RWPE2 (cell line): Measurements from ENCODE around the gene TSHZ3.

Experiments
- ATAC-seq: fragments of 200-7000 bp; cut with Tn5 transposase; 3 replicates; pipeline ENCODE4 v1.9.1; 2021; ENCODE audit warnings: low read depth
- DNase-seq: peaks from one replicate; pipeline ENCODE4 v3.0.0-alpha.2; 2020; ENCODE audit warnings: low spot score
- H3K27ac ChIP-seq: fragments of 450-650 bp; 2 replicates; pipeline ENCODE4 v1.5.1; 2017; ENCODE audit warnings: mild to moderate bottlenecking; ENCODE audit not compliant: poor library complexity, severe bottlenecking
- H3K27me3 ChIP-seq: fragments of 250-450 bp; sonication (Bioruptor Pico); 2 replicates; pipeline ENCODE4 v1.5.1; 2021; ENCODE audit warnings: mild to moderate bottlenecking, moderate library complexity; ENCODE audit not compliant: insufficient read depth, poor library complexity, severe bottlenecking
- H3K36me3 ChIP-seq: fragments of 250-450 bp; sonication (Bioruptor Pico); 2 replicates; pipeline ENCODE4 v1.5.1; 2020; ENCODE audit warnings: low read depth, mild to moderate bottlenecking, moderate library complexity
- H3K4me1 ChIP-seq: fragments of 250-450 bp; sonication (Bioruptor Pico); 2 replicates; pipeline ENCODE4 v1.5.1; 2021; ENCODE audit warnings: mild to moderate bottlenecking, moderate library complexity; ENCODE audit not compliant: insufficient read depth, poor library complexity, severe bottlenecking
- H3K4me3 ChIP-seq: fragments of 250-450 bp; sonication (Bioruptor Pico); 2 replicates; pipeline ENCODE4 v1.5.1; 2021; ENCODE audit warnings: mild to moderate bottlenecking, moderate library complexity; ENCODE audit not compliant: severe bottlenecking
- H3K9me3 ChIP-seq: fragments of 250-450 bp; sonication (Bioruptor Pico); 2 replicates; pipeline ENCODE4 v1.5.1; 2021; ENCODE audit warnings: mild to moderate bottlenecking, moderate library complexity; ENCODE audit not compliant: severe bottlenecking
- TF ChIP-seq, protein P1 (sequence below): fragments of 450-650 bp; IDR thresholded peaks from one replicate; pipeline ENCODE4 v1.5.1; 2017; ENCODE audit warnings: mild to moderate bottlenecking, moderate library complexity; ENCODE audit not compliant: poor library complexity, severe bottlenecking

Gene TSHZ3

DNA sequence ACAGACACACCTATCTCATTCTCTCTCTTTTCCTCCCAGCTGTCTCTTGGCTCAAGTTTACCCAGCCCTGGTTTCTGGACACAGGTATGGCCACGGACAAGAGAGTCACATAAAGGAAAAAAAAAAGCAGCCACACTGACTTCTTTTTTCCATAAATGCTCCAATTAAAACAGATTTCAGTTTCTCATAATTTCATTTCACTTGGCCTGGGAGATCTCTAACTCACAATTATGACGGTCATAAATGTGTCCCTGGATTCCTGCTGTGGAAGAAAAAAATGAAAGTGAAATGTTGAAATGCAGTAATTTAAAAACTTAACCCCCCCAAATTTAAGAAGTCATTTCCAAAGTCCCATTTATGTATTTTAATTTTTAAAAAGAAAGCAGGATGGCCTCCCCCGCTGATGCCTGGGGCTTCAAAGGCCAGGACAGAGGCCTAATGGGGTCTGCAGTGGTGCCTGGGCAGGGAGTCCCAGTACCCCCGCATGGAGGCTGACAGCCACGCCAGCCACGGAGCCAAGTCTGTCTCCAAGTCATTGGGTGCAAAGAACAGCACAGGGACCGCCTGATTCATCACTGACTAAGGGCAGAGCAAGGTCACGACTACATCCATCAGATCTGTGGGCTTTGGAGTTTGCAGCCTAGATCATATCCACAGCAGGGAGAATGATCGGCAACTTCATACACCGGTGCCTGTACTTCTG lies 79.7 kb downstream of the TSHZ3 start:
- H3K27me3 ChIP-seq, result no peaks in the 10 kb centered on the region
- H3K36me3 ChIP-seq, result no peaks in the 10 kb centered on the region
- H3K27ac ChIP-seq, result no peak overlapping the region
- no peaks in the 10 kb centered on the region for H3K9me3 ChIP-seq
- ATAC-seq (no peak), DNase-seq (no peak)
- no peak overlapping the region for H3K4me3 ChIP-seq
- TF ChIP-seq, protein P1, sequence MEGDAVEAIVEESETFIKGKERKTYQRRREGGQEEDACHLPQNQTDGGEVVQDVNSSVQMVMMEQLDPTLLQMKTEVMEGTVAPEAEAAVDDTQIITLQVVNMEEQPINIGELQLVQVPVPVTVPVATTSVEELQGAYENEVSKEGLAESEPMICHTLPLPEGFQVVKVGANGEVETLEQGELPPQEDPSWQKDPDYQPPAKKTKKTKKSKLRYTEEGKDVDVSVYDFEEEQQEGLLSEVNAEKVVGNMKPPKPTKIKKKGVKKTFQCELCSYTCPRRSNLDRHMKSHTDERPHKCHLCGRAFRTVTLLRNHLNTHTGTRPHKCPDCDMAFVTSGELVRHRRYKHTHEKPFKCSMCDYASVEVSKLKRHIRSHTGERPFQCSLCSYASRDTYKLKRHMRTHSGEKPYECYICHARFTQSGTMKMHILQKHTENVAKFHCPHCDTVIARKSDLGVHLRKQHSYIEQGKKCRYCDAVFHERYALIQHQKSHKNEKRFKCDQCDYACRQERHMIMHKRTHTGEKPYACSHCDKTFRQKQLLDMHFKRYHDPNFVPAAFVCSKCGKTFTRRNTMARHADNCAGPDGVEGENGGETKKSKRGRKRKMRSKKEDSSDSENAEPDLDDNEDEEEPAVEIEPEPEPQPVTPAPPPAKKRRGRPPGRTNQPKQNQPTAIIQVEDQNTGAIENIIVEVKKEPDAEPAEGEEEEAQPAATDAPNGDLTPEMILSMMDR, result no peak
- no peaks in the 10 kb centered on the region for H3K4me1 ChIP-seq

DNA sequence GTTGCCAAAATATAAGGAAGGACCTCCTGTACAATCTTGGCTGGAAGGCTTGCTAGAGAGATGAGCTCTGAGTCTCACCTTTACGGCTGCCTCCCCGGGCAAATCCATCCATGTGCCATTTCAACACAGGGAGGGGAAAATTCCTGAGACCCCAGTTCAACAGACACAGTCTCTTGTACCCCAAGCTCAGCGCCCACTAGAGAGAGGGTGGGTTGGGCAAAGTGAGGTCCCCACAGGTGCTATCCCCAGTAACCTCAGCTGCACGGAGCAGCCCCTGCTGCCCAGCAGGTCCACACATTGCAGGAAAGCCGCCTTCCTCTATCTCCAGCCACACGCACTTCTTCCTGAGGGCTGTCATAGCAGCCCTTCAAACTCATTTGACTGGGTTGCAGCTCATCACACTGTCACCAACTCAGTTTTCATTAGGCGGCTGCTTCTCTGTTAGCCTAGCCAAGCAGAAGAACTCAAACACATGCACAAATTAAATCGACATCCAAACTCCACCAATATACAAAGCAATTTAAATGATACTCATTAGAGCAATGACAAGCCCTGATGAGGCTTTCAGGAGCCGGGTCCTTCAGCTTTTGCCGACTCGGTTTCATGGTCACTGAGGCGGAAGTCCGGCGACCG lies 80.4 kb downstream of the TSHZ3 start:
- ATAC-seq (no peak), DNase-seq (no peak)
- no peaks in the 10 kb centered on the region for H3K9me3 ChIP-seq
- H3K36me3 ChIP-seq, result no peaks in the 10 kb centered on the region
- TF ChIP-seq, protein P1, result no peak
- H3K4me3 ChIP-seq, result no peak overlapping the region
- no peaks in the 10 kb centered on the region for H3K27me3 ChIP-seq
- H3K27ac ChIP-seq, result no peak overlapping the region
- no peaks in the 10 kb centered on the region for H3K4me1 ChIP-seq

DNA sequence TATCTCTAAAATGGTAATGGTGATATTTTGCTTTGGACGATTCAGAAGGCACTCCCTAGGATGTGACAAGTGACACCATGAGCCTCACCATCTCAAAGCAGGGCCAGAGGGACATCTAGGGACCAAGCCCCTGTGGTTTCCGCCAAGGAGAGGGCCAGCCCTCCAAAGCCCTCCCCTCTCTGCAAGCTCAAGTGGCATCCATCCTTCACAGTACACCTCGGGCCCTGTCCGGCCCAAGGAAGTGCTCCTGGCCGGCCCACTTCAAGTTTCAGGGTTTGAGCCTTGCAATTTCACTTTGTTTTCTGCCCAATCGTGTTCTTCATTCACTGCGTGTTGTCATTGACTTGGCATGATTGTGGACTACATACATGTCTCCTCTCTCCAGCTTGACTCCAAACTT lies 82.5 kb downstream of the TSHZ3 start:
- ATAC-seq (no peak), DNase-seq (no peak)
- H3K4me3 ChIP-seq, result no peak overlapping the region
- no peaks in the 10 kb centered on the region for H3K27me3 ChIP-seq
- H3K27ac ChIP-seq, result no peak overlapping the region
- H3K36me3 ChIP-seq, result no peaks in the 10 kb centered on the region
- no peaks in the 10 kb centered on the region for H3K9me3 ChIP-seq
- H3K4me1 ChIP-seq, result no peaks in the 10 kb centered on the region
- TF ChIP-seq, protein P1, result no peak

DNA sequence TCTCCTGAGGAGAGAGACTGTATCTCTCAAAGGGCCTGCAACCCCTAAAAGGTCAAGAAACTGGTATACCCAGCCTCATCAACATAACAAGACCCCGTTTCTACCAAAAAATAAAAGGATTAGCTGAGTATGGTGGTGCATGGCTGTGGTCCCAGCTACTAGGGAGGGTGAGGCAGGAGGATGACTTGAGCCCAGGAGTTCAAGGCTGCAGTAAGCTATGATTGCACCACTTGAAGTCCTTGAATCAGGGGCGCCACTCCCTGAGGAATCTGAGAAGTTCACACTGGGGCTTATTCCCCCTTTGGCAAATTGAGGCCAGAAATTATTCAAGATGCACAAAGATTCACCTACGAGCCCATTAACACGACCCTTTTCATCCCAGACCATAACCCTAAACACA lies 83.0 kb downstream of the TSHZ3 start:
- H3K9me3 ChIP-seq, result no peaks in the 10 kb centered on the region
- DNase-seq, result no peak
- H3K27ac ChIP-seq, result no peak overlapping the region
- H3K27me3 ChIP-seq, result no peaks in the 10 kb centered on the region
- no peaks in the 10 kb centered on the region for H3K4me1 ChIP-seq
- H3K36me3 ChIP-seq, result no peaks in the 10 kb centered on the region
- TF ChIP-seq, protein P1, result no peak
- H3K4me3 ChIP-seq, result no peak overlapping the region
- ATAC-seq, result no peak

DNA sequence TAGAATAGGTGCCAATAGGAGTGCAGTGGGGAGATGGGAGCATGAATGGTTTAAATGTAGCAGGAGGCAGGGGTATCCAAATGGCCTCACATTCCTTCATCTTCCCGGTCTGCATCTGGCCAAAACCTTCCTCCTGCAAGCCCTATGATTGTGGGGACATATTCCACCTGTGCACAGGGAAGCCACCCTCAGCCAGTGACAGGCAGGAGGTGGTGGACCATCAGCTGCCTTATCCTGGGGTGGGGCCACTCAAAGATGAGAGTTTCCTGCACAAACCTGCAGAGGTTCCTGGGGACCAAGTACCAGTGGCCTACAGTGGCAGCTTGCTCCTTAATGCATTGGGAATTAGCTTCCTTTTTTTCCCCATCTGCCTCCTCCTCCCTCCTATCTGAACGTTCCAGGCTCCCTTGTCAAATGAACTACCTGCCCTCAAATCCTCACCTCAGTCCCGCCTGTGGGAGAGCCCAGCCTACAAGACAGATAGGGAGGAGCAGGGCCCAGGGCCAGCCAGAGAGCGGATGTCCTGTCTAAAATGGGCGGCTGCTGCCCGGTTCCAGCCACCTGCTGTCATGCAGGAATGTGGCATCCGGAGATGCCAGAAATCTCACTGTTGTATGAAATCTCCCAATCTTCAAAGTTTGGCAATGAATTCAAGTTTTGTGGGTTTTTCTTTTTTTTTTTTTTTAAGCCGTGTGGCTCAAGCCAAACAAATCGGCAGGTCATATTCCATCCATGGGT lies 85.0 kb downstream of the TSHZ3 start:
- Histone ChIP-seq H3K4me1 (no peaks in the 10 kb centered on the region), H3K36me3 (no peaks in the 10 kb centered on the region), H3K27me3 (no peaks in the 10 kb centered on the region), H3K27ac (no peak overlapping the region), H3K9me3 (no peaks in the 10 kb centered on the region), H3K4me3 (no peak overlapping the region)
- DNase-seq (no peak), ATAC-seq (peak; percentile 17; the same call in 1 of the 3 replicates)
- TF ChIP-seq, protein P1, result no peak
